ENCODE data around the gene ADAMTS2.

- TF ChIP-seq CTCF (conservative IDR thresholded peaks at IDR 0.05 in 1 of 2, IDR thresholded peaks at IDR 0.05 in 1 of 2; ENCODE audit: low read depth in 1 of 2, low read length in 2 of 2), result no peak
- no peak for TF ChIP-seq EZH2 (IDR thresholded peaks at IDR 0.05; ENCODE audit: low read length, missing control alignments)
These were observed 50.1 kb downstream of the ADAMTS2 start for GRCh38 chr5:179294891-179295777.
